Measurements from ENCODE around the gene SCAMP5. TPM values are rescaled to one million over a fixed set of nuclear protein-coding genes. Genes with fewer than 3 reads are reported as not detected.

The SCAMP5 gene
- total and polyA plus RNA-seq, 2 of the 13 experiments (the other 11 are each of a cell fraction or from before 2014, with no cell fraction given) = 34.3 to 49.0 TPM

DNA sequence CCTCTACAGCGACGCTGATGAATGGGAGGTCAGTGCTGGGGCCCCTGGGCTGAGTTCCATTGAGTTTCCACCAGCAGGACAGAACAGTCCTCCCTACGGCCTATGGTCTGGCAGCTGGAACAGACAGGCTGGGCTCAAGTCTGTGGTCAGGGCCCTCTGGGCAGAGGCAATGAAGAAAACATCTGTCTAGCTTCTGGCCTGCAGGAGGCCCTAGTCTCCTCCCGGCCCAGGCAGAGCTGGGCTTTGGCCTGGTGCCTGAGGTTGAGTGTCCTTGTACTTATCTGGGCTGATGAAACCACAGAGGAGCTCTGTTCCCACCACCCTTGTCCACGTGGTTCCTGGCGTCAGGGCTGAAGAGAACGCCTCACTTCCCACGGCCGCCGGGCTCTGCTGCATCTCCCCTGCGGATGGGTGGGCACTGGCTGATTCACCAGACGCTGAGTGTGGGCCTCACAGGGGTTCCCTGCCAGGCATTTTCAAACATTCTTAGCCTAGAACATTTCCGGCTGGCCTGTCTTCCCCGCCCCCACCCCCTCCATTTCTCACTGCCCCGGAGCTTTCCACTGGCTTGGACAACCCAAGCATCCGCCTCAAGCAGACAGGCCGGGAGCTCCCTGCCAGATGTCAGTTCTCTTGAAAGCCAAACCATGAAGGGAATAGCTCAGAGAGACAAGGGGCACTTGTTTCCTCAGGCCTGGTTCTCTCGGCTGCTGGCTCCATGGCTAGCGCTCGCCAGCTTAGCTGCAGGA is 48.3 kb downstream of the SCAMP5 start (continued):
- TF ChIP-seq, protein P1, sequence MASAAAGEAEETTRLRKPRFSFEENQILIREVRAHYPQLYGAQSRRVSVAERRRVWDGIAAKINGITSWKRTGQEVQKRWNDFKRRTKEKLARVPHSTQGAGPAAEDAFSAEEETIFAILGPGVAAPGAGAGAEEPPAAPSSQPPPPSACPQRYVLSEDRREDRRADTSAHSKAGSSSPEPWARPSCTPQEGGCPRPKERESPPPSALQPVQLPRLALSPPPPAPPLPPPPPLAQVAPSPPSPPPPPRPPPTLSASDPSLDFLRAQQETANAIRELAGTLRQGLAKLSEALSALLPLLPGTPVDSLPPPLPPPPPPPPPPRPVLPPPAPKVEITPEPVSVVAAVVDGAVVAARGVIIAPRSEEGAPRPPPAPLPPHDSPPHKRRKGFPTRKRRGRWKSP (CRISPR knock-in tag; IDR thresholded peaks at IDR 0.05) = peak; percentile 11; the same call in 1 of the 2 replicates
- TF ChIP-seq, protein P2, sequence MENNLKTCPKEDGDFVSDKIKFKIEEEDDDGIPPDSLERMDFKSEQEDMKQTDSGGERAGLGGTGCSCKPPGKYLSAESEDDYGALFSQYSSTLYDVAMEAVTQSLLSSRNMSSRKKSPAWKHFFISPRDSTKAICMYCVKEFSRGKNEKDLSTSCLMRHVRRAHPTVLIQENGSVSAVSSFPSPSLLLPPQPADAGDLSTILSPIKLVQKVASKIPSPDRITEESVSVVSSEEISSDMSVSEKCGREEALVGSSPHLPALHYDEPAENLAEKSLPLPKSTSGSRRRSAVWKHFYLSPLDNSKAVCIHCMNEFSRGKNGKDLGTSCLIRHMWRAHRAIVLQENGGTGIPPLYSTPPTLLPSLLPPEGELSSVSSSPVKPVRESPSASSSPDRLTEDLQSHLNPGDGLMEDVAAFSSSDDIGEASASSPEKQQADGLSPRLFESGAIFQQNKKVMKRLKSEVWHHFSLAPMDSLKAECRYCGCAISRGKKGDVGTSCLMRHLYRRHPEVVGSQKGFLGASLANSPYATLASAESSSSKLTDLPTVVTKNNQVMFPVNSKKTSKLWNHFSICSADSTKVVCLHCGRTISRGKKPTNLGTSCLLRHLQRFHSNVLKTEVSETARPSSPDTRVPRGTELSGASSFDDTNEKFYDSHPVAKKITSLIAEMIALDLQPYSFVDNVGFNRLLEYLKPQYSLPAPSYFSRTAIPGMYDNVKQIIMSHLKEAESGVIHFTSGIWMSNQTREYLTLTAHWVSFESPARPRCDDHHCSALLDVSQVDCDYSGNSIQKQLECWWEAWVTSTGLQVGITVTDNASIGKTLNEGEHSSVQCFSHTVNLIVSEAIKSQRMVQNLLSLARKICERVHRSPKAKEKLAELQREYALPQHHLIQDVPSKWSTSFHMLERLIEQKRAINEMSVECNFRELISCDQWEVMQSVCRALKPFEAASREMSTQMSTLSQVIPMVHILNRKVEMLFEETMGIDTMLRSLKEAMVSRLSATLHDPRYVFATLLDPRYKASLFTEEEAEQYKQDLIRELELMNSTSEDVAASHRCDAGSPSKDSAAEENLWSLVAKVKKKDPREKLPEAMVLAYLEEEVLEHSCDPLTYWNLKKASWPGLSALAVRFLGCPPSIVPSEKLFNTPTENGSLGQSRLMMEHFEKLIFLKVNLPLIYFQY (CRISPR knock-in tag; IDR thresholded peaks at IDR 0.05; ENCODE audit: borderline replicate concordance) = peak; percentile 92; the same call in 1 of the 2 replicates
- TF ChIP-seq HIVEP1 (CRISPR knock-in tag; IDR thresholded peaks at IDR 0.05) (no peak), NR2F6 (IDR thresholded peaks at IDR 0.05) (no peak; the same call in 1 of the 2 replicates), NR2F6 (CRISPR knock-in tag; IDR thresholded peaks at IDR 0.05) (peak; percentile 83), ZNF674 (CRISPR knock-in tag; IDR thresholded peaks at IDR 0.05; ENCODE audit: low read depth) (no peak), ZNF766 (CRISPR knock-in tag; IDR thresholded peaks at IDR 0.05; ENCODE audit: borderline replicate concordance) (peak; percentile 83; the same call in 1 of the 2 replicates), KLF11 (CRISPR knock-in tag; IDR thresholded peaks at IDR 0.05) (0 out of 2 replicates have a peak, but pooled peaks have one; percentile 25), YEATS2 (CRISPR knock-in tag; IDR thresholded peaks at IDR 0.05; ENCODE audit: borderline replicate concordance) (no peak; the same call in 1 of the 2 replicates), ZNF253 (CRISPR knock-in tag; IDR thresholded peaks at IDR 0.05; ENCODE audit: borderline replicate concordance) (no peak), RCOR2 (CRISPR knock-in tag; IDR thresholded peaks at IDR 0.05) (peak; percentile 22), ELF3 (CRISPR knock-in tag; IDR thresholded peaks at IDR 0.05) (peak; percentile 74; the same call in 1 of the 2 replicates), ZNF468 (CRISPR knock-in tag; IDR thresholded peaks at IDR 0.05) (no peak), HDAC2 (CRISPR knock-in tag; IDR thresholded peaks at IDR 0.05) (peak; percentile 87), ZNF432 (CRISPR knock-in tag; IDR thresholded peaks at IDR 0.05; ENCODE audit: borderline replicate concordance) (no peak), TOPORS (CRISPR knock-in tag; IDR thresholded peaks at IDR 0.05) (no peak), HMG20B (CRISPR knock-in tag; conservative IDR thresholded peaks at IDR 0.05) (peak; percentile 77; the same call in 1 of the 2 replicates), ZNF619 (CRISPR knock-in tag; IDR thresholded peaks at IDR 0.05) (no peak)
- TF ChIP-seq, protein P3, sequence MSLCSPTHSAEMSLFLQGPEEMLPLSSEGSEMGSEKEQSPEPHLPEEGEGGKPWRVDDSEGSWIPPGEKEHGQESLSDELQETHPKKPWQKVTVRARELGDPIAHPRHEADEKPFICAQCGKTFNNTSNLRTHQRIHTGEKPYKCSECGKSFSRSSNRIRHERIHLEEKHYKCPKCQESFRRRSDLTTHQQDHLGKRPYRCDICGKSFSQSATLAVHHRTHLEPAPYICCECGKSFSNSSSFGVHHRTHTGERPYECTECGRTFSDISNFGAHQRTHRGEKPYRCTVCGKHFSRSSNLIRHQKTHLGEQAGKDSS (CRISPR knock-in tag; IDR thresholded peaks at IDR 0.05; ENCODE audit: borderline replicate concordance, low read depth) = no peak
- TF ChIP-seq, protein P4, sequence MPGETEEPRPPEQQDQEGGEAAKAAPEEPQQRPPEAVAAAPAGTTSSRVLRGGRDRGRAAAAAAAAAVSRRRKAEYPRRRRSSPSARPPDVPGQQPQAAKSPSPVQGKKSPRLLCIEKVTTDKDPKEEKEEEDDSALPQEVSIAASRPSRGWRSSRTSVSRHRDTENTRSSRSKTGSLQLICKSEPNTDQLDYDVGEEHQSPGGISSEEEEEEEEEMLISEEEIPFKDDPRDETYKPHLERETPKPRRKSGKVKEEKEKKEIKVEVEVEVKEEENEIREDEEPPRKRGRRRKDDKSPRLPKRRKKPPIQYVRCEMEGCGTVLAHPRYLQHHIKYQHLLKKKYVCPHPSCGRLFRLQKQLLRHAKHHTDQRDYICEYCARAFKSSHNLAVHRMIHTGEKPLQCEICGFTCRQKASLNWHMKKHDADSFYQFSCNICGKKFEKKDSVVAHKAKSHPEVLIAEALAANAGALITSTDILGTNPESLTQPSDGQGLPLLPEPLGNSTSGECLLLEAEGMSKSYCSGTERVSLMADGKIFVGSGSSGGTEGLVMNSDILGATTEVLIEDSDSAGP (CRISPR knock-in tag; IDR thresholded peaks at IDR 0.05; ENCODE audit: borderline replicate concordance) = peak; percentile 50; the same call in 1 of the 2 replicates
- TF ChIP-seq, protein P5, sequence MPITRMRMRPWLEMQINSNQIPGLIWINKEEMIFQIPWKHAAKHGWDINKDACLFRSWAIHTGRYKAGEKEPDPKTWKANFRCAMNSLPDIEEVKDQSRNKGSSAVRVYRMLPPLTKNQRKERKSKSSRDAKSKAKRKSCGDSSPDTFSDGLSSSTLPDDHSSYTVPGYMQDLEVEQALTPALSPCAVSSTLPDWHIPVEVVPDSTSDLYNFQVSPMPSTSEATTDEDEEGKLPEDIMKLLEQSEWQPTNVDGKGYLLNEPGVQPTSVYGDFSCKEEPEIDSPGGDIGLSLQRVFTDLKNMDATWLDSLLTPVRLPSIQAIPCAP (CRISPR knock-in tag; IDR thresholded peaks at IDR 0.05; ENCODE audit: low read depth) = no peak

All from HepG2 (cell line).